H1 (cell line): ENCODE measurements around the gene CCDC157.

ENCODE experiments used
- CHD2 ChIP-seq: IDR thresholded peaks from 2 replicates; pipeline ENCODE4 v1.6.1; 2012; ENCODE audit warnings: low read length, improper control_type of control experiment
- EP300 ChIP-seq, 2 experiments: IDR thresholded peaks; 1 replicate in 1 of 2; 2 replicates in 1 of 2; pipeline ENCODE4 v1.6.1; 2011 to 2012; ENCODE audit warnings: low read depth in 2 of 2, low read length in 2 of 2, mild to moderate bottlenecking in 2 of 2, borderline replicate concordance in 1 of 2, inconsistent platforms in 1 of 2, moderate library complexity in 1 of 2
- HDAC6 ChIP-seq: IDR thresholded peaks from one replicate; pipeline ENCODE4 v1.7.1; 2012; ENCODE audit warnings: low read depth, mild to moderate bottlenecking, inconsistent platforms, low read length, moderate library complexity
- KDM1A ChIP-seq: fragments of 200-600, 300-600 bp; sonication (generic); IDR thresholded peaks from 2 replicates; pipeline ENCODE4 v1.7.1; 2016; ENCODE audit warnings: mild to moderate bottlenecking, low read length, borderline replicate concordance
- POLR2A ChIP-seq, 2 experiments: IDR thresholded peaks; 1 replicate in 1 of 2; 2 replicates in 1 of 2; pipeline ENCODE4 v1.6.1; 2011; ENCODE audit warnings: low read depth in 2 of 2, low read length in 2 of 2, mild to moderate bottlenecking in 2 of 2; ENCODE audit errors: control extremely low read depth in 1 of 2
- TCF12 ChIP-seq: IDR thresholded peaks from 2 replicates; pipeline ENCODE4 v1.6.1; 2011; ENCODE audit warnings: low read depth, mild to moderate bottlenecking, low read length
- ZNF274 ChIP-seq: IDR thresholded peaks from 2 replicates; pipeline ENCODE4 v1.7.0; 2012; ENCODE audit warnings: low read length, borderline replicate concordance; ENCODE audit errors: extremely low read depth
- TF ChIP-seq, protein P1 (sequence below), 3 experiments: IDR thresholded peaks; 1 replicate in 2 of 3; 2 replicates in 1 of 3; pipeline versions ENCODE4 v1.5.1 to v1.6.1; 2011; ENCODE audit warnings: low read length in 3 of 3, mild to moderate bottlenecking in 3 of 3, inconsistent platforms in 2 of 3, low read depth in 1 of 3, moderate library complexity in 1 of 3; ENCODE audit not compliant: insufficient read depth in 1 of 3; ENCODE audit errors: control extremely low read depth in 1 of 3

- TF ChIP-seq HDAC6 (no peak), CHD2 (no peak), ZNF274 (no peak), TCF12 (no peak), KDM1A (no peak), EP300 (IDR thresholded peaks at IDR 0.05; ENCODE audit: borderline replicate concordance in 1 of 2, low read depth in 2 of 2, low read length in 2 of 2) (no peak), POLR2A (IDR thresholded peaks at IDR 0.05; ENCODE audit: control extremely low read depth in 1 of 2, low read depth in 2 of 2, low read length in 2 of 2) (no peak)
- TF ChIP-seq, protein P1, sequence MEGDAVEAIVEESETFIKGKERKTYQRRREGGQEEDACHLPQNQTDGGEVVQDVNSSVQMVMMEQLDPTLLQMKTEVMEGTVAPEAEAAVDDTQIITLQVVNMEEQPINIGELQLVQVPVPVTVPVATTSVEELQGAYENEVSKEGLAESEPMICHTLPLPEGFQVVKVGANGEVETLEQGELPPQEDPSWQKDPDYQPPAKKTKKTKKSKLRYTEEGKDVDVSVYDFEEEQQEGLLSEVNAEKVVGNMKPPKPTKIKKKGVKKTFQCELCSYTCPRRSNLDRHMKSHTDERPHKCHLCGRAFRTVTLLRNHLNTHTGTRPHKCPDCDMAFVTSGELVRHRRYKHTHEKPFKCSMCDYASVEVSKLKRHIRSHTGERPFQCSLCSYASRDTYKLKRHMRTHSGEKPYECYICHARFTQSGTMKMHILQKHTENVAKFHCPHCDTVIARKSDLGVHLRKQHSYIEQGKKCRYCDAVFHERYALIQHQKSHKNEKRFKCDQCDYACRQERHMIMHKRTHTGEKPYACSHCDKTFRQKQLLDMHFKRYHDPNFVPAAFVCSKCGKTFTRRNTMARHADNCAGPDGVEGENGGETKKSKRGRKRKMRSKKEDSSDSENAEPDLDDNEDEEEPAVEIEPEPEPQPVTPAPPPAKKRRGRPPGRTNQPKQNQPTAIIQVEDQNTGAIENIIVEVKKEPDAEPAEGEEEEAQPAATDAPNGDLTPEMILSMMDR (IDR thresholded peaks at IDR 0.05; ENCODE audit: control extremely low read depth in 1 of 3, insufficient read depth in 1 of 3, low read depth in 1 of 3, low read length in 3 of 3) = no peak
These were observed 13.9 kb downstream of the CCDC157 start for GRCh38 chr22:30370641-30371230.
